ENCODE measurements around the gene TTC1.

TTC1 gene

DNA sequence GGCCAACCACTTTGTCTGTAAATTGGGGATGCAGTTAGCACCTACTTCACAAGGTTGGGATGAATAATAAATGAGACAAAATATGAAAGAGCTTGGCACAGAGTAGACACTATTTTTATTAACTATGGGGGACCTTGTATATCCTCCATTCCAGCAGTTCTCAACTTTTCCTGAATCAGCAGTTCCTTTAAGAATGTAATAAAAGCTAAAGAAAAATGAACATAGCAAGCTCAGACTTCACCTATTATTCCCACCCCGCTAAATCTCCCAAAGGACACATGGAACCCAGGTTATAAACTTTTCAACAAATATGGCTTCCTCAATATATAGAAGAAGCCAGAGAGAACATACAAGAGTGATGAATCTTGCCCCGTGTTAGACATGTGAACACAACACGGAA is 32.0 kb upstream of the TTC1 start:
- Histone ChIP-seq H3K27me3 (replicated peaks in 2 of 5; ENCODE audit: control insufficient read depth in 4 of 5, insufficient read depth in 5 of 5, low read length in 4 of 5) (peaks cover 14 to 57% (median 27%) of the 10 kb centered on the region in 5 experiments), H3K9me3 (ENCODE audit: control extremely low read depth in 1 of 5, control insufficient read depth in 4 of 5, insufficient read depth in 2 of 5, low read depth in 1 of 5, low read length in 4 of 5) (no peaks in the 10 kb centered on the region), H3K4me3 (ENCODE audit: control insufficient read depth in 1 of 7, extremely low read depth in 1 of 7, insufficient read depth in 4 of 7, low read depth in 2 of 7, low read length in 6 of 7) (no peak overlapping the region), H3K27ac (ENCODE audit: insufficient read depth in 1 of 2, low read depth in 1 of 2, low read length in 2 of 2, poor library complexity in 1 of 2, severe bottlenecking in 2 of 2) (no peak overlapping the region), H3K36me3 (ENCODE audit: control insufficient read depth in 4 of 4, insufficient read depth in 4 of 4, low read length in 3 of 4) (no peaks in the 10 kb centered on the region), H3K4me1 (ENCODE audit: control extremely low read depth in 1 of 4, control insufficient read depth in 4 of 4, insufficient read depth in 4 of 4, low read length in 3 of 4) (peaks cover 0 to 10% (median 7%) of the 10 kb centered on the region in 4 experiments)
- ChIA-PET CTCF (interaction anchor here (0.9 to 6.6 kb wide), 2 partner anchors 10 to 25 kb away, joined by 3 to 32 read pairs; no protein-coding TSS in a partner anchor), POLR2A (no interaction called here)
- DNase-seq: no peak
- 100% methylated on average over 1 of the region's 3 CpGs for WGBS (ENCODE audit: insufficient coverage)

DNA sequence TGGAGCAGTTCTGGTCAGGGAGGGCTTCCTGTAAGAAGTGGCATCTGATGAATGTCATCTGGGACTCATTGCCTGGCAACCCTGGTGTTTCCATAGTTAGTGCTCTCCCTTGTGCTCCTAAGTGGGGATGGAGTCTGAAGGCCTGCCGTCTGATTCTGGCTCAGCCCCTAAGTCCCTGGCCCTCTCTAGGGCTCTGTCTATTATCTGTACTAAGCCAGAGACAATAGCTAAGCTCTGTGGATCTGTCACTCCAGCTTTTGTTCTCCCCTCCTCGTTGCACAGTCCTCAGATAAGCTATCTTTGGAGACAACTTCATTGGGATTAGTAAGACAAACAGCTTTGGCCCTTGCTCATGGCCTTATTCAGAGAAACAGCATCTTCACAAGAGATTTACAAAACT is 30.6 kb upstream of the TTC1 start:
- CTCF ChIA-PET: interaction anchor here (1.4 to 6.6 kb wide), 2 partner anchors 8 to 462 kb away, joined by 4 to 32 read pairs; no protein-coding TSS in a partner anchor

DNA sequence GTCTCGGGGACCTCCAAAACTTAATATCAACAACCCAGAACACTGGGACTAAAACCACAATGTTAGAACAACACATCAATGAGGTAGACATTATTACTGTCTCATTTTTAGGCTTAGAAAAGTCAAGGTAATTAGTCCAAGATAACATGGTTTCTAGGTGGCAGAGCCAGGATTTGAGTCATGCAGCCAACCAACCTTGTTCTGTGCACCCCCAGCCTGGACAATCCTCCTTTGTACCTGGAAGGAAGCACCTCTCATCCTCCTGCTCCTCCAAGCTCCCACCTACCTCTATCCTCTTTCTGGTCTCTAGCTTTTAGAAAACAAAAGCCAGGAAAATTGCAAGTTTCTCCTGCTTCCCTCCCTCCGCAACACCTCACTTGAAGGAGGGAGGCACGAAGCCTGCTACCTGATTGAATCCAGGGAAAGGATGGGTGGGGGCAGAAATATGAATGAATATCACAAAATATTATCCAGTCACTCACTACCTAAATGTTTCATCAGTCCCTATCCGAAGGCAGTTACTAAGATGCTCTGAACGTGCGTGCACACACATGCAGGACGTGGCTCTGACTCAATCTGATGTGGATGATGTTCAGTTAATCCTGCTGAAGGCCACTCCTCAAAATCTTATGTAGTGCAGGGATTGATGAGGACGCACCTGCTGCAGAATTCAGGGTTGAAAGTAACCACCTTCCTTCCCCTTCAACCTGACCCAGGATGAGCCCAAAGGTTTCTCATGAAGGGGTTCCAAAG is 26.3 kb upstream of the TTC1 start:
- ChIA-PET CTCF (no interaction called here), POLR2A (no interaction called here)
- H3K9me3 ChIP-seq (ENCODE audit: control extremely low read depth in 1 of 5, control insufficient read depth in 4 of 5, insufficient read depth in 2 of 5, low read depth in 1 of 5, low read length in 4 of 5): no peaks in the 10 kb centered on the region
- no peaks in the 10 kb centered on the region for H3K36me3 ChIP-seq (ENCODE audit: control insufficient read depth in 4 of 4, insufficient read depth in 4 of 4, low read length in 3 of 4)
- H3K4me1 ChIP-seq (ENCODE audit: control extremely low read depth in 1 of 4, control insufficient read depth in 4 of 4, insufficient read depth in 4 of 4, low read length in 3 of 4): peaks cover 0 to 11% (median 7%) of the 10 kb centered on the region in 4 experiments
- DNase-seq: no peak
- H3K27ac ChIP-seq (ENCODE audit: insufficient read depth in 1 of 2, low read depth in 1 of 2, low read length in 2 of 2, poor library complexity in 1 of 2, severe bottlenecking in 2 of 2): no peak overlapping the region
- peaks cover 6 to 42% (median 25%) of the 10 kb centered on the region in 5 experiments for H3K27me3 ChIP-seq (replicated peaks in 2 of 5; ENCODE audit: control insufficient read depth in 4 of 5, insufficient read depth in 5 of 5, low read length in 4 of 5)
- H3K4me3 ChIP-seq (ENCODE audit: control insufficient read depth in 1 of 7, extremely low read depth in 1 of 7, insufficient read depth in 4 of 7, low read depth in 2 of 7, low read length in 6 of 7): no peak overlapping the region
- WGBS (ENCODE audit: insufficient coverage): 100% methylated on average over 4 of the region's 8 CpGs

More for the DNA sequence above, 30.6 kb upstream of the TTC1 start:
- H3K9me3 ChIP-seq (ENCODE audit: control extremely low read depth in 1 of 5, control insufficient read depth in 4 of 5, insufficient read depth in 2 of 5, low read depth in 1 of 5, low read length in 4 of 5): no peaks in the 10 kb centered on the region
- no peak for DNase-seq
- H3K4me3 ChIP-seq (ENCODE audit: control insufficient read depth in 1 of 7, extremely low read depth in 1 of 7, insufficient read depth in 4 of 7, low read depth in 2 of 7, low read length in 6 of 7): no peak overlapping the region
- POLR2A ChIA-PET: no interaction called here
- 80% methylated on average over 2 of the region's 2 CpGs for WGBS (ENCODE audit: insufficient coverage)
- no peaks in the 10 kb centered on the region for H3K36me3 ChIP-seq (ENCODE audit: control insufficient read depth in 4 of 4, insufficient read depth in 4 of 4, low read length in 3 of 4)
- no peak overlapping the region for H3K27ac ChIP-seq (ENCODE audit: insufficient read depth in 1 of 2, low read depth in 1 of 2, low read length in 2 of 2, poor library complexity in 1 of 2, severe bottlenecking in 2 of 2)
- H3K27me3 ChIP-seq (replicated peaks in 2 of 5; ENCODE audit: control insufficient read depth in 4 of 5, insufficient read depth in 5 of 5, low read length in 4 of 5): peaks cover 7 to 49% (median 22%) of the 10 kb centered on the region in 5 experiments
- H3K4me1 ChIP-seq (ENCODE audit: control extremely low read depth in 1 of 4, control insufficient read depth in 4 of 4, insufficient read depth in 4 of 4, low read length in 3 of 4): no peaks in the 10 kb centered on the region

DNA sequence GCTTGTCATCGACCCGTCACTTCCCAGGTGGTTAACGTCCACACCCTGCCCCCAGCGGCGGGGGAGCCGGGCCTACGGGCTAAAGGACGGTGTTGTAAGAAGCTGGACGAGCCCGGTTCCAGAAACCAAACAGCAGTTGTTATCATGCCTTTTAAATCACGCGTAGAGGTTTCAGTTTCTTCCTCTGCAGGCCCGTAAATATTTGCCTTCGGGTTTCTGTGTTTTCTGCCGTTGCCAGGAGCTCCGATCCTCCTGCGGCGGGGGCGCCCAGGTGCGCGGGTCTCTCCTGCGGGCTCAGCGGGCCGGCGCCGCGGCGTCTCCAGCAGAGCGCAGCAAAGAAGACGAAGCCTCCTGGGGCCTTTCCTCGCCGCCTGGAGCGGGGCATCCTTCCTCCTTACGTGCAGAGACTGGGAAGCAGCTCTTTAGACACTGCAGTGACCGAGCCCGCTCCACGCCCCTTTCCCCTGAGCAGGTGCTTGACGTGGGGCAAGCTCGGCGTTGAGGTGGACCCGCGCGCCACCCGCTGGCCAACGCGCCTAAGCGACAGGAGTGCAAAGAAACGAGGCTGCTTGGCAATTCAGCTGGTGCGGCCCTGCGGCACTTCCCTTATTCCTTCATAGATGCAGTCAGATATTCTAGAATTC is 21.8 kb upstream of the TTC1 start:
- H3K36me3 ChIP-seq (ENCODE audit: control insufficient read depth in 4 of 4, insufficient read depth in 4 of 4, low read length in 3 of 4): no peaks in the 10 kb centered on the region
- ChIA-PET CTCF (interaction anchor here (0.6 to 5.3 kb wide), 23 partner anchors 11 to 830 kb away, joined by 3 to 46 read pairs (median 5); partner anchors contain the start of gene IL12B), POLR2A (interaction anchor here (0.6 to 0.8 kb wide), 2 partner anchors 22 to 769 kb away, joined by 3 read pairs; partner anchors contain the start of gene TTC1)
- peak; percentile 81 to 91 (median 87) for DNase-seq
- H3K27me3 ChIP-seq (replicated peaks in 2 of 5; ENCODE audit: control insufficient read depth in 4 of 5, insufficient read depth in 5 of 5, low read length in 4 of 5): peaks cover 3 to 34% (median 19%) of the 10 kb centered on the region in 5 experiments
- under 1% methylated on average over 45 of the region's 50 CpGs for WGBS (ENCODE audit: insufficient coverage)
- H3K4me3 ChIP-seq (ENCODE audit: control insufficient read depth in 1 of 7, extremely low read depth in 1 of 7, insufficient read depth in 4 of 7, low read depth in 2 of 7, low read length in 6 of 7): peak overlapping the region; percentile 29 to 77 (median 60)
- H3K27ac ChIP-seq (ENCODE audit: insufficient read depth in 1 of 2, low read depth in 1 of 2, low read length in 2 of 2, poor library complexity in 1 of 2, severe bottlenecking in 2 of 2): no peak overlapping the region
- peaks cover 0 to 12% (median 7%) of the 10 kb centered on the region in 4 experiments for H3K4me1 ChIP-seq (ENCODE audit: control extremely low read depth in 1 of 4, control insufficient read depth in 4 of 4, insufficient read depth in 4 of 4, low read length in 3 of 4)
- H3K9me3 ChIP-seq (ENCODE audit: control extremely low read depth in 1 of 5, control insufficient read depth in 4 of 5, insufficient read depth in 2 of 5, low read depth in 1 of 5, low read length in 4 of 5): no peaks in the 10 kb centered on the region

DNA sequence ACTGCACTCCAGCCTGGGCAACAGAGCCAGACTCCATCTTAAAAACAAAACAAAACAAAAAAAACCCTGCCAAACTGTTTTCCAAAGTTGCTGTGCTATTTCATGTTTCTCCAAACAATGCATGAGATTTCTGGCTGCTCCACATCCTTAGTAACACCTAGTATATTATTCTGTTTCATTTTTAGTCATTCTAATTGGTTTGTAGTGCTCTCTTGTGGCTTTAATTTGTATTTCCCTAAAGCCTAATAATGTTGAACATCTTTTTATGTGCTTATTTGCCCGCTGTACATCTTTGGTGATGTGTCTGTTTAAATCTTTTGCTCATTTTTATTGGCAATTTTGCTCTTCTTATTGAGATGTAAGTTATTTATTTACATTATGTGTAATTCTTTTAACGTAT is 18.4 kb upstream of the TTC1 start:
- CTCF ChIA-PET: interaction anchor here (1.0 kb wide), 1 partner anchor 10 kb away, joined by 5 read pairs; no protein-coding TSS in a partner anchor
- DNase-seq: peak in 1 of 3 donors; percentile 17
- Histone ChIP-seq H3K4me1 (ENCODE audit: control extremely low read depth in 1 of 4, control insufficient read depth in 4 of 4, insufficient read depth in 4 of 4, low read length in 3 of 4) (peaks cover 0 to 12% (median 7%) of the 10 kb centered on the region in 4 experiments), H3K27ac (ENCODE audit: insufficient read depth in 1 of 2, low read depth in 1 of 2, low read length in 2 of 2, poor library complexity in 1 of 2, severe bottlenecking in 2 of 2) (no peak overlapping the region), H3K27me3 (replicated peaks in 2 of 5; ENCODE audit: control insufficient read depth in 4 of 5, insufficient read depth in 5 of 5, low read length in 4 of 5) (peaks cover 3 to 19% (median 16%) of the 10 kb centered on the region in 5 experiments), H3K9me3 (ENCODE audit: control extremely low read depth in 1 of 5, control insufficient read depth in 4 of 5, insufficient read depth in 2 of 5, low read depth in 1 of 5, low read length in 4 of 5) (peaks cover 0 to 12% (median 6%) of the 10 kb centered on the region in 5 experiments), H3K4me3 (ENCODE audit: control insufficient read depth in 1 of 7, extremely low read depth in 1 of 7, insufficient read depth in 4 of 7, low read depth in 2 of 7, low read length in 6 of 7) (no peak overlapping the region), H3K36me3 (ENCODE audit: control insufficient read depth in 4 of 4, insufficient read depth in 4 of 4, low read length in 3 of 4) (no peaks in the 10 kb centered on the region)
- POLR2A ChIA-PET: no interaction called here
- WGBS (ENCODE audit: insufficient coverage): no CpG with 5 or more reads among the region's 2 CpGs

- Histone ChIP-seq H3K4me3 (ENCODE audit: control insufficient read depth in 1 of 7, extremely low read depth in 1 of 7, insufficient read depth in 4 of 7, low read depth in 2 of 7, low read length in 6 of 7) (no peak overlapping the region), H3K36me3 (ENCODE audit: control insufficient read depth in 4 of 4, insufficient read depth in 4 of 4, low read length in 3 of 4) (no peaks in the 10 kb centered on the region), H3K27ac (ENCODE audit: insufficient read depth in 1 of 2, low read depth in 1 of 2, low read length in 2 of 2, poor library complexity in 1 of 2, severe bottlenecking in 2 of 2) (no peak overlapping the region), H3K4me1 (ENCODE audit: control extremely low read depth in 1 of 4, control insufficient read depth in 4 of 4, insufficient read depth in 4 of 4, low read length in 3 of 4) (peaks cover 0 to 1% (median under 1%) of the 10 kb centered on the region in 4 experiments), H3K9me3 (ENCODE audit: control extremely low read depth in 1 of 5, control insufficient read depth in 4 of 5, insufficient read depth in 2 of 5, low read depth in 1 of 5, low read length in 4 of 5) (peaks cover 0 to 12% (median 6%) of the 10 kb centered on the region in 5 experiments), H3K27me3 (replicated peaks in 2 of 5; ENCODE audit: control insufficient read depth in 4 of 5, insufficient read depth in 5 of 5, low read length in 4 of 5) (peaks cover 0 to 6% (median 3%) of the 10 kb centered on the region in 5 experiments)
- DNase-seq: no peak
- POLR2A ChIA-PET: no interaction called here
- no CpG with 5 or more reads among the region's 1 CpG for WGBS (ENCODE audit: insufficient coverage)
- CTCF ChIA-PET: no interaction called here
These were observed 16.4 kb upstream of the TTC1 start for GRCh38 chr5:159992566-159992965.

GRCh38 chr5:159993194-159993593 is 15.7 kb upstream of the TTC1 start:
- H3K9me3 ChIP-seq (ENCODE audit: control extremely low read depth in 1 of 5, control insufficient read depth in 4 of 5, insufficient read depth in 2 of 5, low read depth in 1 of 5, low read length in 4 of 5): peaks cover 0 to 12% (median 6%) of the 10 kb centered on the region in 5 experiments
- CTCF ChIA-PET: no interaction called here
- 100% methylated on average over 2 of the region's 2 CpGs for whole genome bisulfite sequencing (ENCODE audit: insufficient coverage)
- POLR2A ChIA-PET: no interaction called here
- no peak overlapping the region for H3K27ac ChIP-seq (ENCODE audit: insufficient read depth in 1 of 2, low read depth in 1 of 2, low read length in 2 of 2, poor library complexity in 1 of 2, severe bottlenecking in 2 of 2)
- H3K27me3 ChIP-seq (replicated peaks in 2 of 5; ENCODE audit: control insufficient read depth in 4 of 5, insufficient read depth in 5 of 5, low read length in 4 of 5): peaks cover 0 to 2% (median 0%) of the 10 kb centered on the region in 5 experiments
- DNase-seq: no peak
- H3K4me1 ChIP-seq (ENCODE audit: control extremely low read depth in 1 of 4, control insufficient read depth in 4 of 4, insufficient read depth in 4 of 4, low read length in 3 of 4): no peaks in the 10 kb centered on the region
- H3K36me3 ChIP-seq (ENCODE audit: control insufficient read depth in 4 of 4, insufficient read depth in 4 of 4, low read length in 3 of 4): no peaks in the 10 kb centered on the region
- H3K4me3 ChIP-seq (ENCODE audit: control insufficient read depth in 1 of 7, extremely low read depth in 1 of 7, insufficient read depth in 4 of 7, low read depth in 2 of 7, low read length in 6 of 7): no peak overlapping the region
